ENCODE data around the gene DPP7. TPM values are rescaled to one million over a fixed set of nuclear protein-coding genes. Genes with fewer than 3 reads are reported as not detected.

Gene DPP7
- total and polyA plus RNA-seq, 2 donors from 2014 or later = 164 to 205 TPM

GRCh38 chr9:137069508-137070091, 44.9 kb downstream of the DPP7 start:
- Histone ChIP-seq H3K4me3 (ENCODE audit: low read length in 3 of 3) (no peak overlapping the region), H3K9ac (ENCODE audit: low read length in 3 of 3) (no peak overlapping the region), H3K9me3 (ENCODE audit: control insufficient read depth in 2 of 3, insufficient read depth in 1 of 3, low read length in 3 of 3) (no peaks in the 10 kb centered on the region), H3K27ac (ENCODE audit: low read depth in 2 of 2, low read length in 2 of 2) (no peak overlapping the region), H3K36me3 (ENCODE audit: control insufficient read depth in 2 of 3, insufficient read depth in 3 of 3, low read length in 3 of 3) (no peaks in the 10 kb centered on the region), H3K4me1 (ENCODE audit: control insufficient read depth in 2 of 3, insufficient read depth in 2 of 3, low read depth in 1 of 3, low read length in 3 of 3) (peaks cover 0 to 10% (median 4%) of the 10 kb centered on the region in 3 donors), H3K27me3 (ENCODE audit: control insufficient read depth, insufficient read depth, low read length) (no peaks in the 10 kb centered on the region)
- DNase-seq = peak in 3 of 5 donors; percentile 33 to 84 (median 61)
- FAIRE-seq = no peak
- intact Hi-C loops (cut with DNase I) = no loop called here
- TF ChIP-seq CTCF (IDR thresholded peaks at IDR 0.05; ENCODE audit: borderline replicate concordance, extremely low read depth, insufficient read depth) = no peak

- DNase-seq = peak in 1 of 5 donors; percentile 53
- H3K4me1 ChIP-seq (ENCODE audit: control insufficient read depth in 2 of 3, insufficient read depth in 2 of 3, low read depth in 1 of 3, low read length in 3 of 3) = peaks cover 0 to 11% (median 4%) of the 10 kb centered on the region in 3 donors
- H3K27me3 ChIP-seq (ENCODE audit: control insufficient read depth, insufficient read depth, low read length) = no peaks in the 10 kb centered on the region
- no peaks in the 10 kb centered on the region for H3K36me3 ChIP-seq (ENCODE audit: control insufficient read depth in 2 of 3, insufficient read depth in 3 of 3, low read length in 3 of 3)
- no peak for TF ChIP-seq CTCF (IDR thresholded peaks at IDR 0.05; ENCODE audit: borderline replicate concordance, extremely low read depth, insufficient read depth)
- no peak overlapping the region for H3K4me3 ChIP-seq (ENCODE audit: low read length in 3 of 3)
- no peak overlapping the region for H3K27ac ChIP-seq (ENCODE audit: low read depth in 2 of 2, low read length in 2 of 2)
- intact Hi-C loops (cut with DNase I) = no loop called here
- no peaks in the 10 kb centered on the region for H3K9me3 ChIP-seq (ENCODE audit: control insufficient read depth in 2 of 3, insufficient read depth in 1 of 3, low read length in 3 of 3)
- no peak for FAIRE-seq
- no peak overlapping the region for H3K9ac ChIP-seq (ENCODE audit: low read length in 3 of 3)
Measured at GRCh38 chr9:137068539-137069507, 45.7 kb downstream of the DPP7 start.

GRCh38 chr9:137067860-137068538, 46.5 kb downstream of the DPP7 start:
- no peaks in the 10 kb centered on the region for H3K27me3 ChIP-seq (ENCODE audit: control insufficient read depth, insufficient read depth, low read length)
- no peaks in the 10 kb centered on the region for H3K9me3 ChIP-seq (ENCODE audit: control insufficient read depth in 2 of 3, insufficient read depth in 1 of 3, low read length in 3 of 3)
- peaks cover 0 to 11% (median 4%) of the 10 kb centered on the region in 3 donors for H3K4me1 ChIP-seq (ENCODE audit: control insufficient read depth in 2 of 3, insufficient read depth in 2 of 3, low read depth in 1 of 3, low read length in 3 of 3)
- H3K4me3 ChIP-seq (ENCODE audit: low read length in 3 of 3) = no peak overlapping the region
- intact Hi-C loops (cut with DNase I) = no loop called here
- H3K27ac ChIP-seq (ENCODE audit: low read depth in 2 of 2, low read length in 2 of 2) = no peak overlapping the region
- peak; percentile 75 to 91 (median 83) for DNase-seq
- H3K9ac ChIP-seq (ENCODE audit: low read length in 3 of 3) = no peak overlapping the region
- no peak for FAIRE-seq
- H3K36me3 ChIP-seq (ENCODE audit: control insufficient read depth in 2 of 3, insufficient read depth in 3 of 3, low read length in 3 of 3) = no peaks in the 10 kb centered on the region
- peak; percentile 86 for TF ChIP-seq CTCF (IDR thresholded peaks at IDR 0.05; ENCODE audit: borderline replicate concordance, extremely low read depth, insufficient read depth)
